Measurements from ENCODE around the gene MYOCD.

GRCh38 chr17:12806630-12807029 lies 140.9 kb downstream of the MYOCD start:
- TF ChIP-seq CTCF (IDR thresholded peaks at IDR 0.05) (no peak), POLR2AphosphoS5 (IDR thresholded peaks at IDR 0.05; ENCODE audit: insufficient read depth in 1 of 2, low read depth in 1 of 2) (no peak)

Data from vagina (tissue), 2 donors.